DND-41 (cell line): ENCODE data around the gene TBCD.

Experiments
- EZH2 ChIP-seq: IDR thresholded peaks from 3 replicates; pipeline ENCODE4 v1.6.1; 2012; ENCODE audit warnings: borderline replicate concordance, low read depth, mild to moderate bottlenecking, moderate library complexity, low read length, inconsistent platforms; ENCODE audit not compliant: severe bottlenecking
- TF ChIP-seq, protein P1 (sequence below): IDR thresholded peaks from 2 replicates; pipeline ENCODE4 v1.5.1; 2012; ENCODE audit warnings: borderline replicate concordance, low read length, moderate library complexity, mild to moderate bottlenecking; ENCODE audit not compliant: poor library complexity, severe bottlenecking; ENCODE audit errors: extremely low read depth

GRCh38 chr17:82780971-82781893 is 29.4 kb downstream of the TBCD start:
- TF ChIP-seq EZH2 = no peak
- TF ChIP-seq, protein P1, sequence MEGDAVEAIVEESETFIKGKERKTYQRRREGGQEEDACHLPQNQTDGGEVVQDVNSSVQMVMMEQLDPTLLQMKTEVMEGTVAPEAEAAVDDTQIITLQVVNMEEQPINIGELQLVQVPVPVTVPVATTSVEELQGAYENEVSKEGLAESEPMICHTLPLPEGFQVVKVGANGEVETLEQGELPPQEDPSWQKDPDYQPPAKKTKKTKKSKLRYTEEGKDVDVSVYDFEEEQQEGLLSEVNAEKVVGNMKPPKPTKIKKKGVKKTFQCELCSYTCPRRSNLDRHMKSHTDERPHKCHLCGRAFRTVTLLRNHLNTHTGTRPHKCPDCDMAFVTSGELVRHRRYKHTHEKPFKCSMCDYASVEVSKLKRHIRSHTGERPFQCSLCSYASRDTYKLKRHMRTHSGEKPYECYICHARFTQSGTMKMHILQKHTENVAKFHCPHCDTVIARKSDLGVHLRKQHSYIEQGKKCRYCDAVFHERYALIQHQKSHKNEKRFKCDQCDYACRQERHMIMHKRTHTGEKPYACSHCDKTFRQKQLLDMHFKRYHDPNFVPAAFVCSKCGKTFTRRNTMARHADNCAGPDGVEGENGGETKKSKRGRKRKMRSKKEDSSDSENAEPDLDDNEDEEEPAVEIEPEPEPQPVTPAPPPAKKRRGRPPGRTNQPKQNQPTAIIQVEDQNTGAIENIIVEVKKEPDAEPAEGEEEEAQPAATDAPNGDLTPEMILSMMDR = no peak
